OCI-LY7 (cell line): ENCODE data around the gene RGCC. TPM values are rescaled to one million over a fixed set of nuclear protein-coding genes. Genes with fewer than 3 reads are reported as not detected.

Source experiments
- BruUV-seq: library from RNA; stranded (reverse); fragments of 400-500 nt; replicated peaks from 2 replicates; lab custom pipeline; 2021; lab: Mats Ljungman, UMichigan
- CTCF ChIA-PET: fragments of 300-600 bp; sonication (Branson Sonifier 250); formaldehyde crosslinking; loops from one replicate; lab custom pipeline; 2022; ENCODE audit warnings: antibody characterized with exemption; ENCODE audit not compliant: unreplicated experiment; lab: Charles Lee
- POLR2A ChIA-PET: fragments of 300-600 bp; sonication (Branson Sonifier 250); formaldehyde crosslinking; loops from one replicate; lab custom pipeline; 2022; ENCODE audit warnings: antibody characterized with exemption; lab: Charles Lee
- DNase-seq: peaks from one replicate; pipeline ENCODE4 v3.0.0-alpha.2; 2015; ENCODE audit warnings: low spot score
- H2AFZ ChIP-seq: fragments of 200-600 bp; sonication (generic), shearing (Covaris generic); 2 replicates; pipeline ENCODE4 v1.6.1; 2014; ENCODE audit warnings: mild to moderate bottlenecking, antibody characterized with exemption, low read length, moderate library complexity
- H3K27ac ChIP-seq: fragments of 200-600 bp; sonication (generic); 2 replicates; pipeline ENCODE4 v1.5.1; 2014; ENCODE audit warnings: mixed run types, low read depth, mild to moderate bottlenecking, moderate library complexity, low read length, inconsistent platforms; ENCODE audit not compliant: poor library complexity, severe bottlenecking
- H3K36me3 ChIP-seq: fragments of 200-600 bp; sonication (generic); 2 replicates; pipeline ENCODE4 v1.6.1; 2014; ENCODE audit warnings: mild to moderate bottlenecking, antibody characterized with exemption, low read length, moderate library complexity, mixed read lengths; ENCODE audit not compliant: insufficient read depth
- H3K4me1 ChIP-seq: fragments of 200-600 bp; sonication (generic); 2 replicates; pipeline ENCODE4 v1.5.1; 2014; ENCODE audit warnings: mild to moderate bottlenecking, low read length; ENCODE audit not compliant: insufficient read depth, poor library complexity, severe bottlenecking
- H3K4me2 ChIP-seq: fragments of 200-600 bp; sonication (generic); 2 replicates; pipeline ENCODE4 v1.6.1; 2014; ENCODE audit warnings: mild to moderate bottlenecking, low read length
- H3K4me3 ChIP-seq: fragments of 200-600 bp; sonication (generic); 2 replicates; pipeline ENCODE4 v1.5.1; 2014; ENCODE audit warnings: mild to moderate bottlenecking, low read depth, low read length; ENCODE audit not compliant: poor library complexity, severe bottlenecking
- H3K79me2 ChIP-seq: fragments of 200-600 bp; sonication (generic); 2 replicates; pipeline ENCODE4 v1.6.1; 2016; ENCODE audit warnings: low read depth, mild to moderate bottlenecking, low read length, moderate library complexity, mixed read lengths; ENCODE audit not compliant: insufficient read depth
- H3K9me2 ChIP-seq: fragments of 200-600 bp; sonication (generic); 2 replicates; pipeline ENCODE4 v1.6.1; 2016; ENCODE audit warnings: mild to moderate bottlenecking, low read length, mixed read lengths; ENCODE audit not compliant: insufficient read depth
- H3K9me3 ChIP-seq: fragments of 200-600 bp; sonication (generic); 2 replicates; pipeline ENCODE4 v1.6.1; 2014; ENCODE audit warnings: mild to moderate bottlenecking, mixed run types, low read length, mixed read lengths
- H4K20me1 ChIP-seq: fragments of 200-600 bp; sonication (generic); 2 replicates; pipeline ENCODE4 v1.6.1; 2014; ENCODE audit warnings: mild to moderate bottlenecking, antibody characterized with exemption, low read length, moderate library complexity, mixed read lengths; ENCODE audit not compliant: insufficient read depth
- EZH2phosphoT487 ChIP-seq: fragments of 200-600 bp; sonication (generic); IDR thresholded peaks from 2 replicates; pipeline ENCODE4 v1.6.1; 2018; ENCODE audit warnings: low read depth, borderline replicate concordance, mild to moderate bottlenecking, mixed run types, antibody characterized with exemption, low read length, moderate library complexity, mixed read lengths
- intact Hi-C: fragments of 100-400 bp; cut with micrococcal nuclease; formaldehyde crosslinking; loops from one replicate; pipeline ENCODE4 v1.10.0; 2022; ENCODE audit not compliant: unreplicated experiment
- total RNA-seq, 2 experiments: library from RNA; depleted of rRNA in 1 of 2; stranded (reverse); fragments of >200 nt in 1 of 2; shearing (Covaris generic) in 1 of 2; gene quantifications; 2 replicates each; pipeline ENCODE4 v1.2.3, GENCODE V29; 2014 to 2022
- TF ChIP-seq, protein P1 (sequence below): fragments of 200-600 bp; sonication (generic); conservative IDR thresholded peaks from 2 replicates; pipeline ENCODE4 v1.5.1; 2014; ENCODE audit warnings: mild to moderate bottlenecking, antibody characterized with exemption, low read length, moderate library complexity, mixed read lengths

The RGCC gene
- total RNA-seq, 2 experiments from 2014 or later = 101 to 274 TPM

DNA sequence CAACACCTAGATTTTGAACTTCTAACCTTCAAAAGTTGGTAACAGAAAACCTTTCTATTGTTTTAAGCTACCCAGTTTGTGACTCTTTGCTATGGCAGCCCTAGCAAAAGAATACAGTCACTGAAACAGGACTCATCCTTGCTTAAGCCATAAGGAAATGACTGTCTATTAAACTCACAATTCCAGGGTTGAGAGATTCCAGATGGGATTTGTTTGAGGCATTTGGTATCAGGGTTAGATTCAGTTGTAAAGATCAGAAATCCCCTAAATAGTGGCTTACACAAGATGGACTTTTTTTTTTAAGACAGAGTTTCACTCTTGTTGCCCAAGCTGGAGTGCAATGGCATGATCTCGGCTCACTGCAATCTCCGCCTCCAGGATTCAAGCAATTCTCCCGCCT lies 41.1 kb upstream of the RGCC start:
- BruUV-seq = no TSS peak
- DNase-seq = no peak
- no peak overlapping the region for H3K27ac ChIP-seq
- TF ChIP-seq EZH2phosphoT487 = no peak
- TF ChIP-seq, protein P1, sequence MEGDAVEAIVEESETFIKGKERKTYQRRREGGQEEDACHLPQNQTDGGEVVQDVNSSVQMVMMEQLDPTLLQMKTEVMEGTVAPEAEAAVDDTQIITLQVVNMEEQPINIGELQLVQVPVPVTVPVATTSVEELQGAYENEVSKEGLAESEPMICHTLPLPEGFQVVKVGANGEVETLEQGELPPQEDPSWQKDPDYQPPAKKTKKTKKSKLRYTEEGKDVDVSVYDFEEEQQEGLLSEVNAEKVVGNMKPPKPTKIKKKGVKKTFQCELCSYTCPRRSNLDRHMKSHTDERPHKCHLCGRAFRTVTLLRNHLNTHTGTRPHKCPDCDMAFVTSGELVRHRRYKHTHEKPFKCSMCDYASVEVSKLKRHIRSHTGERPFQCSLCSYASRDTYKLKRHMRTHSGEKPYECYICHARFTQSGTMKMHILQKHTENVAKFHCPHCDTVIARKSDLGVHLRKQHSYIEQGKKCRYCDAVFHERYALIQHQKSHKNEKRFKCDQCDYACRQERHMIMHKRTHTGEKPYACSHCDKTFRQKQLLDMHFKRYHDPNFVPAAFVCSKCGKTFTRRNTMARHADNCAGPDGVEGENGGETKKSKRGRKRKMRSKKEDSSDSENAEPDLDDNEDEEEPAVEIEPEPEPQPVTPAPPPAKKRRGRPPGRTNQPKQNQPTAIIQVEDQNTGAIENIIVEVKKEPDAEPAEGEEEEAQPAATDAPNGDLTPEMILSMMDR = no peak
- ChIA-PET CTCF (no interaction called here), POLR2A (interaction anchor here (0.6 kb wide), 1 partner anchor 775 kb away, joined by 3 read pairs; no protein-coding TSS in a partner anchor)
- no peaks in the 10 kb centered on the region for H3K79me2 ChIP-seq
- no peaks in the 10 kb centered on the region for H3K36me3 ChIP-seq
- H4K20me1 ChIP-seq = no peaks in the 10 kb centered on the region
- H3K9me3 ChIP-seq = no peaks in the 10 kb centered on the region
- no peak overlapping the region for H3K4me3 ChIP-seq
- no peak overlapping the region for H3K4me2 ChIP-seq
- intact Hi-C loops = no loop called here
- H3K9me2 ChIP-seq = no peaks in the 10 kb centered on the region
- no peak overlapping the region for H2AFZ ChIP-seq
- H3K4me1 ChIP-seq = peaks cover 5% of the 10 kb centered on the region

DNA sequence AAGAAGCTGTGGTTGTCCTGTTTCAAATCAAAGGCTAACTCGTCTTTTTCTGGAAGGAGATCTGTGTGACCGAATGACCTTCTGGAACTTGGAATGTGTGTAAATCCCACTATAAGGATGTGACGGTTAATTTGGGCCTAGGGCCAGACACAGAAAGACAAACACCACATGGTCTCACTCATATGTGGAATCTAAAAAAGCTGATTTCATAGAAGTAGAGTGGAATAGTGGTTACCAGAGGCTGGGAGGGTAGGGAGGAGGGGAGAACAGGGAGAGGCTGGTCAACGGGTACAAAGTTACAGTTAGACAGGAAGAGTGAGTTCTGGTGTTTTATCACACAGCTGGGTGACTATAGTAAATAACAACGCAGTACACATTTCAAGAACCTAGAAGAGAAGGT lies 39.3 kb upstream of the RGCC start:
- H3K36me3 ChIP-seq = no peaks in the 10 kb centered on the region
- H3K4me2 ChIP-seq = no peak overlapping the region
- ChIA-PET CTCF (no interaction called here), POLR2A (interaction anchor here (0.5 to 0.7 kb wide), 2 partner anchors 17 to 130 kb away, joined by 3 read pairs; no protein-coding TSS in a partner anchor)
- intact Hi-C loops = no loop called here
- no peak overlapping the region for H3K27ac ChIP-seq
- no peaks in the 10 kb centered on the region for H3K9me2 ChIP-seq
- no peak overlapping the region for H3K4me3 ChIP-seq
- BruUV-seq = no TSS peak
- TF ChIP-seq EZH2phosphoT487 = no peak
- TF ChIP-seq, protein P1 = no peak
- no peak overlapping the region for H2AFZ ChIP-seq
- no peaks in the 10 kb centered on the region for H3K4me1 ChIP-seq
- H3K9me3 ChIP-seq = no peaks in the 10 kb centered on the region
- no peaks in the 10 kb centered on the region for H4K20me1 ChIP-seq
- no peak for DNase-seq
- no peaks in the 10 kb centered on the region for H3K79me2 ChIP-seq

DNA sequence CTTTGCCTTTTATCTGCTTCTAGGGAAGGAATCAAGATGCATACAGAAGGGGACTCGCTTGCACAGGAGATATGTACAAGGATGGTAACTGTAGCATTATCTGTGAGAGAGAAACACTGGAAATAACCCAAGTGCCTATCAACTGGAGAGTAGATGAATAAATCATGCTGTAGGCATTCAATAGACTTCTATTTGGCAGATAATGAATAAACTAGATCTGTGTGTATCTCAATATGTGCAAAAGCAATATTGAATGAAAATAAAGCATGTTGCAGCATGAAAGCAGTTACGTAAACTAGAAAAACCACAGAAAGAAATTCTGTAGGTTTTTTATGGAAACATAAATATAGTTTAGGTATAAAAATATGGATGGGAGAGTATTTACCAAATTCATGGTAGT lies 38.6 kb upstream of the RGCC start:
- no peak overlapping the region for H2AFZ ChIP-seq
- no peak for TF ChIP-seq EZH2phosphoT487
- TF ChIP-seq, protein P1 = no peak
- H3K36me3 ChIP-seq = no peaks in the 10 kb centered on the region
- no peak for DNase-seq
- no peaks in the 10 kb centered on the region for H3K4me1 ChIP-seq
- H3K27ac ChIP-seq = no peak overlapping the region
- no peaks in the 10 kb centered on the region for H4K20me1 ChIP-seq
- H3K4me3 ChIP-seq = no peak overlapping the region
- ChIA-PET CTCF (no interaction called here), POLR2A (interaction anchor here (1.3 kb wide), 1 partner anchor 13 kb away, joined by 6 read pairs; no protein-coding TSS in a partner anchor)
- intact Hi-C loops = no loop called here
- no TSS peak for BruUV-seq
- no peaks in the 10 kb centered on the region for H3K9me2 ChIP-seq
- no peaks in the 10 kb centered on the region for H3K9me3 ChIP-seq
- H3K79me2 ChIP-seq = no peaks in the 10 kb centered on the region
- no peak overlapping the region for H3K4me2 ChIP-seq
